HCT116 (cell line): ENCODE measurements around the gene PIGQ.

Experiments used
- CBX3 ChIP-seq: IDR thresholded peaks from 2 replicates; pipeline ENCODE4 v1.6.1; 2012; ENCODE audit warnings: low read depth
- CTCF ChIP-seq, 3 experiments: fragments of 200-600 bp in 1 of 3; sonication (generic) in 1 of 3; IDR thresholded peaks in 2 of 3; conservative IDR thresholded peaks in 1 of 3; 2 replicates each; pipeline ENCODE4 v1.5.1; 2012 to 2017; ENCODE audit warnings: low read depth in 2 of 3, low read length in 2 of 3, antibody characterized with exemption in 1 of 3, borderline replicate concordance in 1 of 3, control low read depth in 1 of 3, mild to moderate bottlenecking in 1 of 3, mixed read lengths in 1 of 3, mixed run types in 1 of 3, moderate library complexity in 1 of 3; ENCODE audit not compliant: insufficient read depth in 1 of 3
- EZH2phosphoT487 ChIP-seq: fragments of 200-600 bp; IDR thresholded peaks from 2 replicates; pipeline ENCODE4 v1.6.1; 2018; ENCODE audit warnings: antibody characterized with exemption, borderline replicate concordance
- POLR2AphosphoS5 ChIP-seq: IDR thresholded peaks from 2 replicates; pipeline ENCODE4 v1.6.1; 2011; ENCODE audit warnings: mild to moderate bottlenecking, low read depth, low read length, moderate library complexity
- REST ChIP-seq: IDR thresholded peaks from 2 replicates; pipeline ENCODE4 v1.6.1; 2012; ENCODE audit warnings: low read depth
- ZBTB33 ChIP-seq: IDR thresholded peaks from 2 replicates; pipeline ENCODE4 v1.6.1; 2011; ENCODE audit warnings: mild to moderate bottlenecking, low read length, moderate library complexity; ENCODE audit not compliant: insufficient replicate concordance; ENCODE audit errors: extremely low read depth

GRCh38 chr16:630249-630814 is 60.6 kb downstream of the PIGQ start:
- TF ChIP-seq ZBTB33 (no peak), POLR2AphosphoS5 (no peak), CTCF (IDR thresholded peaks at IDR 0.05 in 2 of 3, conservative IDR thresholded peaks at IDR 0.05 in 1 of 3; ENCODE audit: borderline replicate concordance in 1 of 3, insufficient read depth in 1 of 3, low read depth in 2 of 3, low read length in 2 of 3) (no peak), EZH2phosphoT487 (no peak), CBX3 (no peak), REST (no peak)
